Breast epithelium (tissue), 4 donors: ENCODE results near the gene ZDHHC20. TPM values are rescaled to one million over a fixed set of nuclear protein-coding genes. Genes with fewer than 3 reads are reported as not detected.

Experiments
- DNase-seq, 2 donors: peaks; one replicate each; pipeline ENCODE4 v3.0.0-alpha.2; 2019; ENCODE audit warnings: low spot score in 2 of 2
- H3K27ac ChIP-seq, 2 donors: fragments of 200-600 bp; sonication (generic) in 1 of 2; one replicate each; pipeline ENCODE4 v1.5.1; 2016 to 2019; ENCODE audit warnings: mild to moderate bottlenecking in 1 of 2
- H3K27me3 ChIP-seq, 2 donors: fragments of 200-600 bp; sonication (generic) in 1 of 2; one replicate each; pipeline versions ENCODE4 v1.5.1 to v1.6.0; 2017 to 2019; ENCODE audit warnings: control low read depth in 1 of 2, mild to moderate bottlenecking in 1 of 2
- H3K36me3 ChIP-seq: fragments of 200-600 bp; one replicate; pipeline ENCODE4 v1.5.1; 2019
- H3K4me1 ChIP-seq, 2 donors: fragments of 200-600 bp; sonication (generic); one replicate each; pipeline ENCODE4 v1.5.1; 2016 to 2019; ENCODE audit warnings: control low read depth in 1 of 2
- H3K4me3 ChIP-seq, 3 donors: fragments of 200-600 bp; sonication (generic); 1 replicate in 2 of 3; 2 replicates in 1 of 3; pipeline ENCODE4 v1.5.1; 2016 to 2019; ENCODE audit warnings: mild to moderate bottlenecking in 3 of 3, moderate library complexity in 2 of 3
- H3K9me3 ChIP-seq, 2 donors: fragments of 200-600 bp; sonication (generic) in 1 of 2; one replicate each; pipeline ENCODE4 v1.5.1; 2016 to 2019; ENCODE audit warnings: control low read depth in 1 of 2
- POLR2A ChIP-seq: fragments of 450-650 bp; IDR thresholded peaks from one replicate; pipeline ENCODE4 v1.6.1; 2016; ENCODE audit warnings: antibody characterized with exemption, mild to moderate bottlenecking, moderate library complexity
- POLR2AphosphoS5 ChIP-seq, 3 donors: sonication (generic); formaldehyde crosslinking; IDR thresholded peaks; one replicate each; pipeline ENCODE4 v1.6.1; 2017; ENCODE audit warnings: antibody characterized with exemption in 3 of 3
- intact Hi-C: fragments of 100-400 bp; cut with DNase I; formaldehyde crosslinking; loops from one replicate; pipeline ENCODE4 v1.15.1; 2023; ENCODE audit warnings: low total_unique reads
- total RNA-seq, 3 donors: library from RNA; depleted of rRNA; stranded (reverse); fragments of >200 nt; gene quantifications; one replicate each; pipeline ENCODE4 v1.1.0, GENCODE V29; 2016
- TF ChIP-seq, protein P1 (sequence below), 3 donors: fragments of 450-650 bp; IDR thresholded peaks; one replicate each; pipeline ENCODE4 v1.5.1; 2016 to 2017; ENCODE audit warnings: antibody characterized with exemption in 3 of 3, mild to moderate bottlenecking in 3 of 3, moderate library complexity in 3 of 3

Gene ZDHHC20
- total RNA-seq, 3 donors from 2014 or later, result 50.9 to 79.0 (median 57.7) TPM

GRCh38 chr13:21341637-21342422 is 117.3 kb downstream of the ZDHHC20 start:
- intact Hi-C loops, result no loop called here
- H3K27ac ChIP-seq, result no peak overlapping the region

DNA sequence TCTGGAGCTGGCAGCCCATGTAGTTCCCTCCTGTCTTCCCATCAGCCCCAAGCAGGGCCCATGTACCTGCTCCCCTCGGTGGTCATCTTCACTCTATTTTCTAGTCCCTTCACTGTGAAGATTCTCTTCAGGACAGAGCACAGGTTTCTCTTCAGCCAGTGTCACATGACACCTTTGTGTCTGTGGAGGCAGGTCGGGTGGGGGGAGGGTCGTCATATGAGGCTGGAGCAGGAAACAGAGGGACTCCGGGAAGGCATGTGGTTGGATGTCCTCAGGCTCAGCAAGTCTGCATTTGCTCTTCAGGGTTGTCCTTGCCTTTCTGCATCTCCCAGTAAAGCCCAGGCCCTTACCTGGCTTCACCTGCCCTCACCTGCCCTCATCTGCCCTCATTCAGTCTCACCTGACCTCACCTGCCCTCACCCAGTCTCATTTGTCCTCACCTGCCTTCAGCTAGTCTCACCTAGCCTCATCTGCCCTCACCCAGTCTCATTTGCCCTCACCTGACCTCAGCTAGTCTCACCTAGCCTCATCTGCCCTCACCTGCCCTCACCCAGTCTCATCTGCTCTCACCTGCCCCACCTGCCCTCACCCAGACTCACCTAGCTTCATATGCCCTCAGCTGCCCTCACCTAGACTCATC is 120.3 kb downstream of the ZDHHC20 start:
- Histone ChIP-seq H3K27ac (no peak overlapping the region), H3K9me3 (peaks cover 6% of the 10 kb centered on the region in 2 donors), H3K4me3 (no peak overlapping the region), H3K27me3 (no peaks in the 10 kb centered on the region), H3K4me1 (no peaks in the 10 kb centered on the region), H3K36me3 (no peaks in the 10 kb centered on the region)
- no peak for DNase-seq
- intact Hi-C loops, result no loop called here
- no peak for TF ChIP-seq POLR2AphosphoS5 (IDR thresholded peaks at IDR 0.05)
- TF ChIP-seq POLR2A, result no peak
- TF ChIP-seq, protein P1, sequence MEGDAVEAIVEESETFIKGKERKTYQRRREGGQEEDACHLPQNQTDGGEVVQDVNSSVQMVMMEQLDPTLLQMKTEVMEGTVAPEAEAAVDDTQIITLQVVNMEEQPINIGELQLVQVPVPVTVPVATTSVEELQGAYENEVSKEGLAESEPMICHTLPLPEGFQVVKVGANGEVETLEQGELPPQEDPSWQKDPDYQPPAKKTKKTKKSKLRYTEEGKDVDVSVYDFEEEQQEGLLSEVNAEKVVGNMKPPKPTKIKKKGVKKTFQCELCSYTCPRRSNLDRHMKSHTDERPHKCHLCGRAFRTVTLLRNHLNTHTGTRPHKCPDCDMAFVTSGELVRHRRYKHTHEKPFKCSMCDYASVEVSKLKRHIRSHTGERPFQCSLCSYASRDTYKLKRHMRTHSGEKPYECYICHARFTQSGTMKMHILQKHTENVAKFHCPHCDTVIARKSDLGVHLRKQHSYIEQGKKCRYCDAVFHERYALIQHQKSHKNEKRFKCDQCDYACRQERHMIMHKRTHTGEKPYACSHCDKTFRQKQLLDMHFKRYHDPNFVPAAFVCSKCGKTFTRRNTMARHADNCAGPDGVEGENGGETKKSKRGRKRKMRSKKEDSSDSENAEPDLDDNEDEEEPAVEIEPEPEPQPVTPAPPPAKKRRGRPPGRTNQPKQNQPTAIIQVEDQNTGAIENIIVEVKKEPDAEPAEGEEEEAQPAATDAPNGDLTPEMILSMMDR (IDR thresholded peaks at IDR 0.05), result no peak

More at GRCh38 chr13:21341637-21342422, 117.3 kb downstream of the ZDHHC20 start:
- H3K9me3 ChIP-seq, result no peaks in the 10 kb centered on the region
- TF ChIP-seq POLR2A (no peak), POLR2AphosphoS5 (IDR thresholded peaks at IDR 0.05) (no peak)
- TF ChIP-seq, protein P1 (IDR thresholded peaks at IDR 0.05), result no peak
- no peaks in the 10 kb centered on the region for H3K27me3 ChIP-seq
- no peak for DNase-seq
- H3K4me3 ChIP-seq, result no peak overlapping the region
- no peaks in the 10 kb centered on the region for H3K4me1 ChIP-seq
- no peaks in the 10 kb centered on the region for H3K36me3 ChIP-seq

DNA sequence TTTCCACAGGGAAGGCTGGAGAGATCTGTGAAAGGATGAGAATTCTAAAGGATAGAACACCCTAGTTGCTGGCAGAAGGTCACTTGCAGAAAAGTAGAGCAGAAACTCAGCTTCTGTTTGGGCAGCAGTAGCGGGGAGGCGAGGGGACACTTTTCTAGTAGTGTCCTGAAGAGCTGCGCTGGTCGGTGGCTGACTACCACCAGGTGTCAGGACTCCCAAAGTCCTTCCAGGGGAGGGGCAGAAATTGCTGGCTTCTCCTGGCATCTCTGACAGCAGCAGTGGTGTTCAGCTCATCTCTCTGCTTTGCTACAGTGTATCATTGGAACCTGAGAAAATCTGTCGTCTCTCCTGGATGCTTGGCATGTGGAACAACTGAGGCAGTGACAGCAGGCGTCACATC is 120.9 kb downstream of the ZDHHC20 start:
- no peak overlapping the region for H3K27ac ChIP-seq
- H3K27me3 ChIP-seq, result no peaks in the 10 kb centered on the region
- no peak for DNase-seq
- H3K4me3 ChIP-seq, result no peak overlapping the region
- no peaks in the 10 kb centered on the region for H3K4me1 ChIP-seq
- TF ChIP-seq POLR2A, result no peak
- no peak for TF ChIP-seq POLR2AphosphoS5 (IDR thresholded peaks at IDR 0.05)
- TF ChIP-seq, protein P1 (IDR thresholded peaks at IDR 0.05), result no peak
- intact Hi-C loops, result no loop called here
- peaks cover 6% of the 10 kb centered on the region in 2 donors for H3K9me3 ChIP-seq
- no peaks in the 10 kb centered on the region for H3K36me3 ChIP-seq

DNA sequence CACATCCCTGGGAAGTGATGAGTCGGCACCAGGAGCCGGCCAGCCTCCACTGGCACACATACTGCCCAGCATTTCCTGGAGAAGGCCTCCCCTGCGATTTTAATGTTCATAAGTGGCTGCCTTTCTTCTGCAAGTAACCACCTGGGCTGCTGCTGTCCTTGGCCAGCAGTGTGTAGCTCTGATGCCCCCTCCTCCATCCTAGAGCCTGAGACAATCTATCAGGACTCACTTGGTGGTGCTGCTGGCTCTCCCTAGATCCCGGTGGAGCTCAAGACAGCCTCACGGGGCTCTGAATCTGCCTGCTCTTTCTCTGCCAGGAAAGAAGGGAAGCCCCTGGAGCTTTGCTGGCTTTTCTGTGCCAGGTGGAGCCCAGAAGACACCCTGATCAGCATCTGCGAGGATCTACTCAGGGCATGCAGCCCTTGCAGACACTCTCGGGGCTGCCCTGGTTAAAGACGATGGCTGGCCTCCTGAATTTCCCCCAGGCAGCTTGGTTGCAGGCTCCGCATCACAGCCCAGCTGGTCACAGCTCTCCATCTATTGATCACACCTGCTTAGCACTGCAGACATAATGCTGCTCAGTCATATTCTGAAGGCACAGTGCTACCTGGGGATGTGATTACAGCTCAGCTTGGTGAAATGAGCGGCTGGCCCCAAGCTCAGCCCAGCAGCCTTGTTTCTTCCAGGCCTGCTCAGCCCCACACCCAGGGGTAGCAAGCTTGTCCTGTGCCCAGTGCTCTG is 122.3 kb downstream of the ZDHHC20 start:
- intact Hi-C loops, result no loop called here
- no peaks in the 10 kb centered on the region for H3K27me3 ChIP-seq
- H3K4me3 ChIP-seq, result no peak overlapping the region
- no peak for TF ChIP-seq POLR2A
- TF ChIP-seq POLR2AphosphoS5 (IDR thresholded peaks at IDR 0.05), result no peak
- TF ChIP-seq, protein P1 (IDR thresholded peaks at IDR 0.05), result no peak
- no peak overlapping the region for H3K27ac ChIP-seq
- H3K4me1 ChIP-seq, result no peaks in the 10 kb centered on the region
- no peaks in the 10 kb centered on the region for H3K36me3 ChIP-seq
- DNase-seq, result no peak
- peaks cover 6% of the 10 kb centered on the region in 2 donors for H3K9me3 ChIP-seq
